ENCODE measurements around the gene PNMT. TPM values are rescaled to one million over a fixed set of nuclear protein-coding genes. Genes with fewer than 3 reads are reported as not detected.

Gene PNMT
- polyA plus RNA-seq, 1 of the 3 experiments (the other 2 are of a cell fraction), result 0.07 TPM

DNA sequence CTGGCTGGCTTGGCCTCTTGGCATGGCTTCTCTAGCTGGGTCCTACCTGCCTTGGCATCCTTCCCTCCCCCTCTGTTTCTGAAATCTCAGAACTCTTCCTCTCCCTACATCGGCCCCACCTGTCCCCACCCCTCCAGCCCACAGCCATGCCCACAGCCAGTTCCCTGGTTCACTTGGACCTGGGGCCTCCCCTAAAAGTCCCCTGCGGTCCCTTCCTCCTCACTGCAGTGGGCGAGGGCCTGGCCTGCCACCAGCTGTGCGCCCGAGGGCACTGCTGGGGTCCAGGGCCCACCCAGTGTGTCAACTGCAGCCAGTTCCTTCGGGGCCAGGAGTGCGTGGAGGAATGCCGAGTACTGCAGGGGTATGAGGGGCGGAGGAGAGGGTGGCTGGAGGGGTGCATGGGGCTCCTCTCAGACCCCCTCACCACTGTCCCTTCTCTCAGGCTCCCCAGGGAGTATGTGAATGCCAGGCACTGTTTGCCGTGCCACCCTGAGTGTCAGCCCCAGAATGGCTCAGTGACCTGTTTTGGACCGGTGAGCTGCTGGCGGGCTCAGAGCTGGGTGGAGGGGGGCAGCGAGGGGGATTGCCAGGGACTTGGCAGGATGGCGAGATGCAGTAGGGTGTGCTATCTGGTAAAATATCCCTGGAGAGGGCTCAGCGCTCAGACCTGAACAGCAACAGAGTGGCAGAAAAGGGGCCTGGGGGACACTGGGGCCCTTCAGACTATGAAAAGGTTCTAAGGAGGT, 48.0 kb downstream of the PNMT start:
- Histone ChIP-seq H3K79me2 (ENCODE audit: insufficient read depth) (no peaks in the 10 kb centered on the region), H3K9me3 (no peaks in the 10 kb centered on the region), H3K4me2 (no peak overlapping the region), H3K4me1 (ENCODE audit: control insufficient read depth in 1 of 2, insufficient read depth in 2 of 2, low read depth in 1 of 2, low read length in 1 of 2) (no peaks in the 10 kb centered on the region), H3K9ac (no peak overlapping the region), H2AFZ (ENCODE audit: low read depth) (no peak overlapping the region), H3K36me3 (replicated peaks in 1 of 2; ENCODE audit: control insufficient read depth in 1 of 2, insufficient read depth in 2 of 2, low read length in 1 of 2) (no peaks in the 10 kb centered on the region), H3K27ac (ENCODE audit: low read depth in 2 of 2, low read length in 1 of 2) (no peak overlapping the region), H3K9me2 (no peaks in the 10 kb centered on the region), H3K4me3 (ENCODE audit: low read depth in 2 of 2, low read length in 1 of 2) (no peak overlapping the region), H3F3A (replicated peaks; ENCODE audit: insufficient read depth) (no peaks in the 10 kb centered on the region), H3K27me3 (ENCODE audit: insufficient read depth) (no peaks in the 10 kb centered on the region; the same call in 1 of the 2 replicates), H4K20me1 (ENCODE audit: insufficient read depth) (no peaks in the 10 kb centered on the region)
- CTCF ChIA-PET, result interaction anchor here (1.0 to 1.2 kb wide), 2 partner anchors 13 to 14 kb away, joined by 3 read pairs; no protein-coding TSS in a partner anchor
- WGBS (ENCODE audit: low lambda C conversion rate), result 80% methylated on average over 9 of the region's 15 CpGs
- TF ChIP-seq, protein P1, sequence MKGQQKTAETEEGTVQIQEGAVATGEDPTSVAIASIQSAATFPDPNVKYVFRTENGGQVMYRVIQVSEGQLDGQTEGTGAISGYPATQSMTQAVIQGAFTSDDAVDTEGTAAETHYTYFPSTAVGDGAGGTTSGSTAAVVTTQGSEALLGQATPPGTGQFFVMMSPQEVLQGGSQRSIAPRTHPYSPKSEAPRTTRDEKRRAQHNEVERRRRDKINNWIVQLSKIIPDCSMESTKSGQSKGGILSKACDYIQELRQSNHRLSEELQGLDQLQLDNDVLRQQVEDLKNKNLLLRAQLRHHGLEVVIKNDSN (IDR thresholded peaks at IDR 0.05; ENCODE audit: borderline replicate concordance, low read depth), result no peak
- TF ChIP-seq TCF12 (IDR thresholded peaks at IDR 0.05) (no peak), MXI1 (IDR thresholded peaks at IDR 0.05; ENCODE audit: low read depth, low read length) (no peak), MEF2A (IDR thresholded peaks at IDR 0.05; ENCODE audit: borderline replicate concordance, low read depth) (no peak), FOXJ3 (CRISPR knock-in tag; IDR thresholded peaks at IDR 0.05) (no peak), TEAD4 (IDR thresholded peaks at IDR 0.05; ENCODE audit: borderline replicate concordance, insufficient read depth) (no peak), GABPA (IDR thresholded peaks at IDR 0.05; ENCODE audit: low read depth) (no peak), SIN3A (IDR thresholded peaks at IDR 0.05; ENCODE audit: borderline replicate concordance, low read depth, low read length) (no peak), RXRA (IDR thresholded peaks at IDR 0.05; ENCODE audit: borderline replicate concordance, low read depth) (no peak), MAX (IDR thresholded peaks at IDR 0.05; ENCODE audit: low read depth) (no peak), NRF1 (IDR thresholded peaks at IDR 0.05; ENCODE audit: low read depth, low read length) (no peak), PBX3 (IDR thresholded peaks at IDR 0.05) (no peak), NFIC (IDR thresholded peaks at IDR 0.05; ENCODE audit: borderline replicate concordance) (no peak), JUND (IDR thresholded peaks at IDR 0.05) (no peak), RFX5 (IDR thresholded peaks at IDR 0.05; ENCODE audit: low read length) (no peak)
- POLR2A ChIA-PET, result no interaction called here
- no peak for DNase-seq

- no peak for DNase-seq
- H3K9me2 ChIP-seq, result no peaks in the 10 kb centered on the region
- no peak overlapping the region for H3K4me2 ChIP-seq
- H3K4me1 ChIP-seq (ENCODE audit: control insufficient read depth in 1 of 2, insufficient read depth in 2 of 2, low read depth in 1 of 2, low read length in 1 of 2), result no peaks in the 10 kb centered on the region
- ChIA-PET POLR2A (no interaction called here), CTCF (interaction anchor here (1.2 kb wide), 1 partner anchor 13 kb away, joined by 3 read pairs; no protein-coding TSS in a partner anchor)
- 75% methylated on average over 7 of the region's 11 CpGs for WGBS (ENCODE audit: low lambda C conversion rate)
- H3K79me2 ChIP-seq (ENCODE audit: insufficient read depth), result no peaks in the 10 kb centered on the region
- H2AFZ ChIP-seq (ENCODE audit: low read depth), result no peak overlapping the region
- H4K20me1 ChIP-seq (ENCODE audit: insufficient read depth), result no peaks in the 10 kb centered on the region
- H3K9me3 ChIP-seq, result no peaks in the 10 kb centered on the region
- H3K9ac ChIP-seq, result no peak overlapping the region
- no peaks in the 10 kb centered on the region for H3K36me3 ChIP-seq (replicated peaks in 1 of 2; ENCODE audit: control insufficient read depth in 1 of 2, insufficient read depth in 2 of 2, low read length in 1 of 2)
- H3K4me3 ChIP-seq (ENCODE audit: low read depth in 2 of 2, low read length in 1 of 2), result no peak overlapping the region
- H3F3A ChIP-seq (replicated peaks; ENCODE audit: insufficient read depth), result no peaks in the 10 kb centered on the region
- no peaks in the 10 kb centered on the region; the same call in 1 of the 2 replicates for H3K27me3 ChIP-seq (ENCODE audit: insufficient read depth)
- no peak overlapping the region for H3K27ac ChIP-seq (ENCODE audit: low read depth in 2 of 2, low read length in 1 of 2)
- TF ChIP-seq PBX3 (IDR thresholded peaks at IDR 0.05), result no peak
- no peak for TF ChIP-seq MXI1 (IDR thresholded peaks at IDR 0.05; ENCODE audit: low read depth, low read length)
- no peak for TF ChIP-seq TEAD4 (IDR thresholded peaks at IDR 0.05; ENCODE audit: borderline replicate concordance, insufficient read depth)
- no peak for TF ChIP-seq NRF1 (IDR thresholded peaks at IDR 0.05; ENCODE audit: low read depth, low read length)
- no peak for TF ChIP-seq YY1 (IDR thresholded peaks at IDR 0.05; ENCODE audit: low read depth)
- TF ChIP-seq, protein P2, sequence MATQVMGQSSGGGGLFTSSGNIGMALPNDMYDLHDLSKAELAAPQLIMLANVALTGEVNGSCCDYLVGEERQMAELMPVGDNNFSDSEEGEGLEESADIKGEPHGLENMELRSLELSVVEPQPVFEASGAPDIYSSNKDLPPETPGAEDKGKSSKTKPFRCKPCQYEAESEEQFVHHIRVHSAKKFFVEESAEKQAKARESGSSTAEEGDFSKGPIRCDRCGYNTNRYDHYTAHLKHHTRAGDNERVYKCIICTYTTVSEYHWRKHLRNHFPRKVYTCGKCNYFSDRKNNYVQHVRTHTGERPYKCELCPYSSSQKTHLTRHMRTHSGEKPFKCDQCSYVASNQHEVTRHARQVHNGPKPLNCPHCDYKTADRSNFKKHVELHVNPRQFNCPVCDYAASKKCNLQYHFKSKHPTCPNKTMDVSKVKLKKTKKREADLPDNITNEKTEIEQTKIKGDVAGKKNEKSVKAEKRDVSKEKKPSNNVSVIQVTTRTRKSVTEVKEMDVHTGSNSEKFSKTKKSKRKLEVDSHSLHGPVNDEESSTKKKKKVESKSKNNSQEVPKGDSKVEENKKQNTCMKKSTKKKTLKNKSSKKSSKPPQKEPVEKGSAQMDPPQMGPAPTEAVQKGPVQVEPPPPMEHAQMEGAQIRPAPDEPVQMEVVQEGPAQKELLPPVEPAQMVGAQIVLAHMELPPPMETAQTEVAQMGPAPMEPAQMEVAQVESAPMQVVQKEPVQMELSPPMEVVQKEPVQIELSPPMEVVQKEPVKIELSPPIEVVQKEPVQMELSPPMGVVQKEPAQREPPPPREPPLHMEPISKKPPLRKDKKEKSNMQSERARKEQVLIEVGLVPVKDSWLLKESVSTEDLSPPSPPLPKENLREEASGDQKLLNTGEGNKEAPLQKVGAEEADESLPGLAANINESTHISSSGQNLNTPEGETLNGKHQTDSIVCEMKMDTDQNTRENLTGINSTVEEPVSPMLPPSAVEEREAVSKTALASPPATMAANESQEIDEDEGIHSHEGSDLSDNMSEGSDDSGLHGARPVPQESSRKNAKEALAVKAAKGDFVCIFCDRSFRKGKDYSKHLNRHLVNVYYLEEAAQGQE (IDR thresholded peaks at IDR 0.05; ENCODE audit: low read depth, low read length), result no peak
- no peak for TF ChIP-seq FOXJ3 (CRISPR knock-in tag; IDR thresholded peaks at IDR 0.05)
- no peak for TF ChIP-seq ELF1 (IDR thresholded peaks at IDR 0.05)
- no peak for TF ChIP-seq EZH2phosphoT487 (IDR thresholded peaks at IDR 0.05; ENCODE audit: borderline replicate concordance, low read depth)
These were observed 48.8 kb downstream of the PNMT start for GRCh38 chr17:39716879-39717536.
